Stimulated activated CD4-positive, alpha-beta T cell treated with anti-CD3 and anti-CD28 coated beads, Interleukin-4, amount 100 ng/mL, for 48 hours (primary cell): Measurements from ENCODE around the gene SSBP4.

ENCODE experiments used
- DNase-seq, 2 donors: peaks; one replicate each; pipeline ENCODE4 v3.0.0-alpha.2; 2020; ENCODE audit warnings: low read depth in 2 of 2

SSBP4 gene

DNA sequence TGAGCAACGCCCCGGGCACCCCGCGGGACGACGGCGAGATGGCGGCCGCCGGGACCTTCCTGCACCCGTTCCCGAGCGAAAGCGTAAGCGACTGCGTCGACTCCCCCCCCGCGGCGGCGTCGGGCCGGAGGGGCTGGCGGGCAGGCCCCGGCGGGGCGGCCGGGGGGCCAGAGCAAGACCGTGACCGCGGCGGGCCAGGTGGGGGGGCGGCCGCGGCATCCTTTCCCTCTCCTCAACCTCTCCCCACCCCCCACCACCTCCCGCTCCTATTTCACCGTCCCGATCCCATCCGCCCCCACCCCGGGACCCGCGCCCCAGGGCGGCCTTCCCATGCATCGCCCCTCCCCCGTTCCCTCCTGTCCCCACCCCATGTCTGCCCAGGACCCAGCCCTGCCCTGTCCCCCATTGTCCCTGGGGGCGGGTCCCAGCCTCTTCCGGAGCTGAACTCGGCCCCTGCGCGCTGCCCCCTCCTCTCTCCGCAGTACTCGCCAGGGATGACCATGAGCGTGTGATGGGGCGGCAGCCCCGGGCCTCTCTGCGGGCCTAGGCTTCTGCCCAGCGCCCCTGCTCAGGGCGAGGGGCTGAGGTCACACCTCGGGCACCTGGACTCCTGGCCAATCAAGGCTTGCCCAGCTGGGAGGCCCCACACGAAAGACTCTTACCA is 14.7 kb downstream of the SSBP4 start:
- DNase-seq: no peak

DNA sequence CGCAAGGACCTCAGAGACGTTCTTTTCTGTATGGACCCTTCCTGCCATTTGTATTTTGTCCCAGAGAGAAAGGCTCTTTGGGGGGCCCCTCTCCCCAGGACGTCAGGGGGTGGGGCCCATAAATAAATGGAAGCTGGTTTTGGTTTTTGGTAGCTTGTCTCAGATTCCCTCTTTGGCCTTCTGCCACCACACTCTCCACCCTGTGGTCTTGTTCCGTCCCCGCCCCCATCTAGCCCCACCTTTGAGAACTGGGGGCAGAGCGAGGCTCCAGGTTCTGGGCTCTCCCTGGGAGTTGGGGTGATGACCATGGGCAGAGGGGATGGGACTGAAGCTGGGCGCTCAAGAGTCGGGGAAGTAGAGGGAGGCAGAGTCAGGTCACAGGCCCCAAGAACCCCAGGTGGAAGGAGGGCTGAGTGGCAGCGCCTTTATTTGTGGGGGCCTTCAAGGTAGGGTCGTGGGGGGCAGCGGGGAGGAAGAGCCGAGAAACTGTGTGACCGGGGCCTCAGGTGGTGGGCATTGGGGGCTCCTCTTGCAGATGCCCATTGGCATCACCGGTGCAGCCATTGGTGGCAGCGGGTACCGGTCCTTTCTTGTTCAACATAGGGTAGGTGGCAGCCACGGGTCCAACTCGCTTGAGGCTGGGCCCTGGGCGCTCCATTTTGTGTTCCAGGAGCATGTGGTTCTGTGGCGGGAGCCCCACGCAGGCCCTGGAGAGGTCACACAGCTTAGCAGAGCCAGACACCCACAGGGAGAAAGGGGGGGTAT is 15.4 kb downstream of the SSBP4 start:
- DNase-seq: no peak

DNA sequence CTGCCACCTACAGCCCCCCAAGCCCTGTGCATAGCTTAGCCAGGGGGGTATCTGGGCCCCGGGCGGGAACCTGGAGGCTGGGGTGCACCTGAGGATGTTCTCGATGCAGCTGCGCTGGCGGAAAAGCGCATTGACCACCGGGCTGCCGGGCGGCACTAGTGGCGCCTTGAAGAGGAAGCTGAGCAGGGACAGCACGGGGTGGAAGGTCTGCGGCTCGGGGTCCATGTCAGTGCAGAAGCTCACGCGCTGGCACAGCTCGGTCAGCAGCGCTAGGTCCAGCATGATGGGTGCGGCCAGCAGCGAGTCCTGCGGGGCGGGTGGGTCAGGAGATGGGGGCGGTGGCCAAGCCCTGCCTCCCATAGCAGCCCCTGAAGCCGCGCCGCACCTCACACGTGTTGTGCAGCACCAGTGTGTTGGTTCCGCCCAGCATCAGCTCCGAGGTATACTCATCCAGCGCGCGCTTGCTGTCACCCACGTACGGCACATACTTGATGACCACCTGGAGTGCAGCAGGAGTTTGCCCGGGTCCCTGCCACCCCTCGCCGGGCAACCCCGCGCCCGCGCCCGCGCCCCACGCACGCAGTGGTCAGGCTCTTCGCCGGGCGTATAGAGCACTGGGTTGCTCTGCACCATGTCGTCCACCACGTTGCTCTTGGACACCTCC is 16.1 kb downstream of the SSBP4 start:
- no peak for DNase-seq

DNA sequence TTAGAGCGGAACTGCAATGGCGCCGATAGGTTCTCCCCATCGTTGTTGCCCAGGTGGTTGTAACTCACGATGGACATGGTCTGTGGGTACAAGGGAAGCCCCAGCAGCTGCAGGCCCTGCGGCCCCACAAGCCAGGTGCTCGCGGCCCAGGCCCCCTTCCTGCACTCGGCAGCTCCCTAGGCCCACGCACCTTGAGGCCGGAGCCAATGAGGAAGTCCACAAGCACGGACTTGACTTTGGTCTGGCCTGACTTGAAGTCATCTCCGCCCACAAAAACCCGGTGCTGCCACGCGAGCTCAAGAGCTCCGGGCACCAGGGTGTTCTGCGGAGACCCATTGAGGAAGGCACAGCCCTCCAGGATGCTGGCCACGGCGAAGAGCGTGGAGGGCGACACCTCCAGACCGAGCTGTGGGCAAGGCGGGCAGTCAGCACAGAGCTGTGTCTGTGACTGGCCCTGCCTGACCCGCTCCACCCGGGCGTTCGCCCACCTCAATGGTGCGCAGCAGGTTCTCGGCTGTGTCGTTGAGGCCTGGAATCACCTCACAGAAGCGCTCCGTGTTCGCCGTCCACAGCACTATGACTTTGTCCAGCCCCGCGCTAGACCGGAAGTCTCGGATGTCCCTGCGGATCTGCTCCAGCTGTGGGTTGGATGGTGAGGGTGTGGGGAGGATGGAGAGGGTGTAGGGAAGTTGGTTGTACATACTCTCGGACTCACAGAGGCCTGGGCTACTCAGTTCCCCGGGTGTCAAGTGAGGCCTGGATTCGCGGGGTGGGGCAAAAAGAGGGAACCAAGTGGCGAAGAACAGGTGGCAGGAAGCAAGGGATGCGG is 16.9 kb downstream of the SSBP4 start:
- no peak for DNase-seq

DNA sequence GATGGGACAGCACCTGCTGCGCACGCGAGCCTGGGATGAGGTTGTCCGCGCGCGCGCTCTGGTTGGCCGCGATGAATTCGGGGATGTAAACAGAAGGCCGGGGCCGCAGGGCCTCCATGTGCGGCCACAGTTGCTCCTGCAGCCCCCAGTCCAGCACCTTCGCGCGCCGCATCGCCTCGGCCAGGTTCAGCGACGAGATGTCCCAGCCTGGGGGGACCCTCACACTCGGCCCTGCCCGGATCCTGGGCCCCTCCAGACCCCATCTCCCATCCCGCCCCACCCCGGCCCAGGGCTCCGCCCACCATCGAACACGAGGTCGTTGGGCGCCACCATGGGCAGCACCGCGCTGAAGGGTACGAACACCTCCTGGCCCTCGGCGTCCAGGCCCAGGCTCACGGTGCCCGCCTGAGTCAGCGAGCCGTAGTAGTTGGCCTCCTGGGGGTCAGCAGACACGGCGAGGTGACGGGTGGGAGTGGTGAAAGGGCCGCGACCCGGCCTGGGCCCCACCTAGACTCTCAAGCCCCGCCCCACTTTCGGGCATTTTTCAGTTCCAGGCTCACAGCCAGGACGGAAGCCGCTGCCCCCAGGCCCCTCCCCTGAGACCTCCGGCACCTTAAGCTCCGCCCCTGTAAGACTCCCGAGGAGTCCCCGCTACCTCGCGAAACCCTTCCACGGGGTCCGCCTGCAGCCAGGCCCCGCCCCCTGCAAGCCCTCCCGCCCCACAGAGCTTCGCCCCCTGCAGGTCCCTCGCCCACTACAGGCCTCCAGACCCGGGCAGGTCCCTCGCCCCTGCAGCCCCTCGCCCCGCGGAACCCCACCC is 17.7 kb downstream of the SSBP4 start:
- peak; percentile 50 to 66 for DNase-seq

DNA sequence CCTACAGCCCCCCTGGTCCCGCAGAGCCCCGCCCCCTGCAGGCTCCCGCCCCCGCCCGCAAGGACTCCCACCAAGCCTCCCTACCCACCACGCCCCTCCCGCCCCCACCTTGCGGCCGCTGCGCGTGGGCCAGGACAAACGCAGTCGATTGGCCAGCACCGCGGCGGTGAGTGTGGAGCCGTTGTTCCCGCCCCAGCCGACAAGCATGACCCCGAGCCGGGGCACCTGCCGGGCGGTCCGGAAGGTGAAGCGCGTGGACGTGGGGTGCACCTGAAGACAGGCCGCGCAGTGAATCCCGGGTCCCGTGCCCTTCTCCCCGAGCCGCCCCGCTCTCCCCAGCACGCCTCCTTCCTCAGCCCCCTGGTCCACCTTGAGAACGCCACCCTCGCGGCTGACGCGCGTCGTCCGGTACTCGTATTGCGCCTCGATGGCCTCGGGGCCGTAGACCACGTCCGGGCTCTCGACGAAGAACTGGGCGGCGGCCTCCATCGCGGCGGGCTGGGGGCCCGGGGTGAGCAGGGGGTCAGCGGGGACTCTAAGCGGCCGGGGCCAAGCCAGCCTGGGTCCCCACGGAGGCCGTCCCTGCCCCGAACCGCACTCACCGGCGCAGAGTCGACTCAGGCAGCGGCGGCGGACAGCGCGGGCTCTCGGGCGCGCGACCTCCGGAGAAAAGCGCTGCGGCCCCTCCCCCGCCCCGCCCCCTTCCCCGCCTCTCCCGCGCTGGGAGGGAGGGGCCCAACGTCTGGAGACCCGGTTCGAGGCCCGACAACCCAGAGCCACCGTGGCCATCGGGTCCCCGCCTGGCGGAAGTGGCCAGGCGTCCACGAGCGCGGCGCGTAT is 18.5 kb downstream of the SSBP4 start, which contains the start of gene ISYNA1:
ISYNA1 (minus strand) TSS at position 643 of the 840 bp plus-strand sequence; CDS start at position 489, 154 bp downstream.
- no peak for DNase-seq

DNA sequence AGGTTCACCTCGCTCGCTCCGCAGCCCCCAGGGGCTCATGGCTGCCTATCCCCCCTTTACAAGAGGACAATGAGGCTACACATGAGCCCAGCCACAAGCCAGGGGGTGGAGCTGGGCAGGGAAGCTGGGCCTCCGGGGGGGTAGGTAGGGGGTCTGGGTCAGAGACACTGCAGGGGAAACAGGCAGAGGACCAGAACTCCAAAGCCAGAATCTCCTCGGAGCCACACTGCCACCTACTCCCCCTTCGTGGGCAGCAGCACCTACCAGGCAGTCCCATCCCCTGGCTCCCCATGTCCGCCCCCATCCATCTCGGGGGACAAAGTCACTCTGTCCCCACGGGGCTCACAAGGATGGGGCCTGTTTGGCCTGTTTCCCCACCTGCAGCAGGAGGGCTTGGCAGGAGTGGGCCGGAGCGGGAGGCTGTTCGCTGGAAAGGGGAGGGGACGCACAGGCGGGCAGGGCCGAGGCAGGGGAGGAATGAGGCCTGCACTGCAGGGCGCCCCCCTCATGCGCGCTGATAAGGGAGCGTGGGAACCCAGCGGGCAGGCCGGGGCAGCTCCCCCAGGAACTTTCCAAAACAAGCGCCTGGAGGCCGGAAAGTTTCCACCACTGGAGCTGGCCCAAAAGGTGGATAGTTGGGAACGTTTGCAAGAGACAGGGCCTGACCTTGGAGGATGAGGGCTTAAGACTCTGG is 19.3 kb downstream of the SSBP4 start:
- no peak for DNase-seq

DNA sequence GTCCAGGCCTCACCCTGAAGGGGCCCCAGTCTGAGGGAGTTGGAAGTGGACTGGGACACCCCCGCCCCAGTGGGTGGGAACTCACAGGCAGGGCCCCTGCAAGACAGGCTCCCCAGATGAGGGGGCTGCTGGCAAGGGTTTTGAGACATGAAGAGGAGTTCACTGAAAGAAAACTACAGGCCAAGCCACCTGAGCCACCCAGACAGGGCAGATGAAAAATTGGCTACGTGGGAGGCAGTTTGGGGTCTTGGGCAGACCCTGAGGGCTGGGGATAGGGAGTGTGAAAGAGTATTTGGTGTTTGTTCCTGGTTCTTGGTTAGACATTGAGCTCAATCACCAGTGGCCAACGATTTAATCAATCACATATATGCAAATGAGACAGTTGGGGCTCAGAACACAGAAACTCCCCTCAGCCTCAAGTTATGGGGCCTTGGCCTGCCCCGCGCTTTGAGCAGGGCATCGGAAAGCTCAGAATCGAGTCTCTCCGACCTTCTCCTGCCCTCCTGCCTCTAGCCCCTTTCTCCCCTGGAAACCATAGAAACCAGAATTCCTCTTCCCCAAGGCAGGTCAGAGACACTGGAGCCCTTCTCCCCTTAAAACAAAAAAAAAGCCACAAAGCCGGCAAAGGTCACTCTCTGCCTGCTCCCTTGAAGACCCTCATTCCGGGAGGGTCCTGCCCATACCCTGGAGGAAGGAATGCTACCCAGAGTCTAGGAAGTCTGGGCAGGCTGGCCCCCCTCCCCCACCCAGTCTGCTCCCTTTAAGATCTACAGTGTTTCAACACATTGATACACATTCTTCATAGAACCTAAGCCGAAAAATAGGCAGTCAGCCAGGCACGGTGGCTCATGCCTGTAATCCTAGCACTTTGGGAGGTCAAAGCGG is 20.1 kb downstream of the SSBP4 start:
- DNase-seq: no peak

DNA sequence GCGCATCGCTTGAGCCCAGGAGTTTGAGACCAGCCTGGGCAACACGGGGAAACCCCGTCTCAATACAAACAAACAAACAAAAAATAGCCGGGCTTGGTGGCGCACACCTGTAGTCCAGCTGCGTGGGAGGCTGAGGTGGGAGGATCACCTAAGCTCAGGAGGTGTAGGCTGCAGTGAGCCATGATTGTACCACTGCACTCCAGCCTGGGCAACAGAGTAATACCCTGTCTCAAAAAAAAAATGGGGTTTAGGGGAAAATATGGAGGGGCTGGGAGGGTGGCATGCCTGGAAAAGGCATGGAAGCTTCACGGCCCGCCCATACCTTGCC is 20.7 kb downstream of the SSBP4 start:
- DNase-seq: no peak

DNA sequence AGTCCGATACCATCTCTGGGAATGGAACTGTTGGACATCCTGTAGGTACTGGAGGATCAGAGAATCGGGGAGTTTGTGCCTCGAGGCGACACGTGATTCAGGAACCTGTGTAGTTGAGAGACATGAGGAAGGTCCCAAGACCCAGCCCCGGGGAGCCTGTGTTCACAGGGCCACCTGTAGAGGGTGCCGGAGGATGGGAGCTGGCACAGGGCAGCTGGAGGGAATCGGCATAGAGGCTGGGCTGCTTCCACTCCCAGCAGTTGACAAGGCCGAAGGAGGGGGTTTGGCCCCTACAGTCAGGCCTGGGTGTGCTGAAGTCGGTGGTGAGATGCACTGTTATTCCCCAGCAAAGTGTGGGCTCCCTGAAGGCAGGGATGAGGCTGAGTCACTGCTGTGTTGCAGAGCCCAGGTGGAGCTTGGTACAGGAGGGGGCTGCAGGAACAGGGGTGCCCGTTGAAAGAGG is 21.2 kb downstream of the SSBP4 start:
- DNase-seq: no peak

DNA sequence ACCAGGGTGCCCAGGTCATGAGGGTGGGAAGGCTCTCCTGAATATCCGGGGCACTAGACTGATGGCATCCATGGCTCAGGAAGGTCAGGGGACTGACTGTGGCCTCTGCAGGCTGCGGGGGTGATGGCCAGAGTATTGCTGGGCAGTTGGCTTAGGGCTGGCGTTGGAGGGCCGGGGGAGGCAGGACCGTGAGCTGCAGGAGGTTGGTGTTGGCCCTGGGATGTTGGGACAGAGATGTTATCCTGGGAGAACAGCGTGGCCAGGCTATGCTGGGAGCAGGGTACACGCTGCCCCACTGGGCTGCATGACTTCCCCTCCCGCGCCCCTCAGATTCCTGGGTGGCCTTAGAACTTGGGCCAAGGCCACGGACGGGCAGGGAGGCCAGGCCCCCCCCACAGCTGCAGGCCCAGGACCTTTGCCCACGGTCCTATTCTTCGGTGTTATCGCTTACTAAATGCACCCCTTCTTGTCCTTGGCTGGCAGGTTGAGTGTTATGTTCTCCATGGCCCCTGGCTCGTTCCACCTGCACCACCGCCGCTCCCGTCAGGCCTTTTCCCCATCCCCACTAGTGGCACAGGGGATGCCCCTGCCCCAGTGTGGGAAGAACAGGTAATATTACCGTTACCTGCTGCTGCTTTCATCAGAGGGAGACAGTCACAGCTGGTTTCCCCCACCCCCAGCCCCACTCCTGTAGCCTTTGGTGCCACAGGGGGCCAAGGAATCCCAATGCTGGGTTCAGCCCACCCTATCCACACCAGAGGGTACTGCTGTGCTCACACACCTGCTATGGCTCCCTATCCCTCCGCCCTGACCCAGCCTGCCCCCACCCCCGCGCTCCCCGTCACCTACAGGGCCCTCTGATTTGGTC is 22.0 kb downstream of the SSBP4 start:
- no peak for DNase-seq

DNA sequence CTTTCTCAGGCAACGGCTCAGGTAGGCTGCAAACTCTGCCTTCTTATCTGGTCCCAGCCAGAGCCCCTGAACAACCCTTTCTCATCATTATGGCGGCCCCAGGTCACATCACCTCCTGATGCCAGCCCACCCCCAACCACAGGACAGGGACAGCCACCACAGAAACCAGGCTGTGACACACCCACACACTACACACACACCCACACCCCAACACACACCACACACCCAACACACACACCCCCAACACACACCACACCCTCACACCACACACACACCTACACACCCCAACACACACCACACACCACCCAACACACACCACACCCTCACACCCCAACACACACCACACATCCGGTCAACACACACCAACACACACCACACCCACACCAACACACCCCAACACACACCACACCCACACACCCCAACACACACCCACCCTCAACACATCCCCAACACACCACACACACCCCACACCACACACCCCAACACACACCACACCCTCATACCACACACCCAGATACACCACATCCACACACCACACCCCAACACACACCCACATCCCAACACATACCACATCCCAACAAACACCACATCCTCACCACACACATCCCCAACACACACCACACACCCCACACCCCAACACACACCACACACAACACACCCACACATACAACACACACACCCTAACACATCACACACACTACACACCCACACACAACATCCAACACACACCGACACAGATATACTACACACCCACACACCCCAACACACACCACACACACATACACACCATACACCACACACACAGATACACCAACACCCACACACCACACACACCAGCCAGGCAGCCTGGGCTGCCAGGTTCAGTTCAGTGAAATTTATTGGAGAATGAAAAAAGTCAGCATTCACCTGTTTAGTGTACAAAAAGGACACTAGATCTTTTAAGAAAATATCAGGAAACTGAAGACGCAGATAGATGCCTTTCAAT is 22.9 kb downstream of the SSBP4 start:
- no peak for DNase-seq

DNA sequence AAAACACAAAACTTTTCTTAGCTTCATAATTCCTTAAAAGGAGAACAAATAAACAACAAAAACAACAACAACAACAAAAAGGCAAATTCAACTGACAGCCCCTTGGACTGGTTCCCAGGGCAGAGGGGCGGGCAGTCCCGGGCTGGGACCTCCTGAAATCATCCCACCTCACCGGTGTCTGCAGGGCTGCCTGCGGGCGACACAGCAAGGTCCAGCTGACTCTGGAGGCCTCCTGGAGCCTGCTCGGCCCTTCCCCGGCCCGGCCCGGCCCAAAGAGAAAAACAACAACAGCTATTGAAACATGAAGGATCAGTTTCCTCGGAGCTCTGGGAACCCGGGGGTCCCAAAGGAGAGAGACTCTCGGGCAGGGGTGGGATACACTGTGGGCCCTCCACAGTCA is 23.7 kb downstream of the SSBP4 start:
- DNase-seq: no peak

DNA sequence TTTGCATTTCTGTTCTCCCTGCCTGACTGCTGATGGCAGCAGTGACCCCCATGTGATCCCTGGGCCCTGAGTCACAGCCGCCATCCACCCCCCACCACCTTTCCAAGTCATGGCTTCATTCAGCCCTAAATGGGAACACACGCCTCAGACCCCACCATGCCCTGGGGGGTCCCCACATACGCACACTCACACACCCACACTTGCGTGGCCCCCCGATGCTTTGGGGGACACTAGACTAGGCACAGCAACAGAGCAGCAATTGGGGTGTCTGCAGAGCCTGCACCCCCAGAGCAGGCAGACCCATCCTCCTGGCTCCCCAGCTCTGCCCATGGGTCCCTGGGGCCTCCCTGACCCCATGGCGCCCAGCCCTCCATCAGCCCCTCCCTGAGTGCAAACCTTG is 24.2 kb downstream of the SSBP4 start:
- DNase-seq: no peak

DNA sequence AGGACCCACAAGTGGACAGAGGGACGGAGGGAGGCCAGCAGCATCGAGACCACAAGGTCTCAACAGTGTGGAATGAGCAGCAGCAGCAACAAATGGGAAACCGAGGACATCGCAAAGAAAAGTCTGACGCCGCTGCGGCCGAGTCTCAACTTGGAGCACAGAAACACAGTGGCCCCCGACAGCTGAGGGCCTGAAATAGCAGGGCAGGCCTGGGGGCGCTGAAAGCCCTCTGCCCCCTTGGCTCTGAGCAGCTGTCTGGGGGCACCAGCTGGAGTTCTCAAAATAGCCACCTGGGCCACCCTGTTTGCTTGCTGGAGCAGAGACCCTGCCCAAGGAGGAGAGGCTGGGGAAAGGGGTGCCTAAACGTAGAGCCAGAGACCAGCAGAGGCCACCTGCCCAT is 24.6 kb downstream of the SSBP4 start:
- DNase-seq: no peak

DNA sequence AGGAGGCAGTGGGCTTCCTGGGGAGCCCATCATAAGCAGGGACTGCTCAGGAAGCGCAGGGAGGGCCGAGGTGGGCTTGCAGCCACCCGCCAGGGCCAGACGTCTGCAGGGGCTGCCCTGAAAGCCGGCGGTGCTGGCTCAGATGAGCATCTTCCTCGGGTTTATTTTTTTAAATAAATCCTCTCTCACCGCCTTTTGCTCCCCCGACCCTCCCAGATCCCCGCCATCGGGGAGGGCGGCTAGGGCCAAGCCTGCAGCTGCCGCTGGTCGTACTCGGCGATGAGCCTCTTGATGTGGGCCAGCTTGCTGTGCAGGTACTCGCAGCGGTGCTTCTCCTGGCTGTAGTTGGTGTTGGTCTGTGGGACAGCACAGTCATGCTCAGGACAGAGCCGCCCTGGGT is 25.3 kb downstream of the SSBP4 start:
- no peak for DNase-seq
